ENCODE data around the gene HVCN1. TPM values are rescaled to one million over a fixed set of nuclear protein-coding genes. Genes with fewer than 3 reads are reported as not detected.
"Not testable (repeated sequence)": the region's sequence is repeated elsewhere in the genome, so short reads cannot be mapped to it uniquely, and the experiment has no call there.

The HVCN1 gene
- total and polyA plus RNA-seq, 2 experiments from 2014 or later, result 3.0 to 4.1 TPM

DNA sequence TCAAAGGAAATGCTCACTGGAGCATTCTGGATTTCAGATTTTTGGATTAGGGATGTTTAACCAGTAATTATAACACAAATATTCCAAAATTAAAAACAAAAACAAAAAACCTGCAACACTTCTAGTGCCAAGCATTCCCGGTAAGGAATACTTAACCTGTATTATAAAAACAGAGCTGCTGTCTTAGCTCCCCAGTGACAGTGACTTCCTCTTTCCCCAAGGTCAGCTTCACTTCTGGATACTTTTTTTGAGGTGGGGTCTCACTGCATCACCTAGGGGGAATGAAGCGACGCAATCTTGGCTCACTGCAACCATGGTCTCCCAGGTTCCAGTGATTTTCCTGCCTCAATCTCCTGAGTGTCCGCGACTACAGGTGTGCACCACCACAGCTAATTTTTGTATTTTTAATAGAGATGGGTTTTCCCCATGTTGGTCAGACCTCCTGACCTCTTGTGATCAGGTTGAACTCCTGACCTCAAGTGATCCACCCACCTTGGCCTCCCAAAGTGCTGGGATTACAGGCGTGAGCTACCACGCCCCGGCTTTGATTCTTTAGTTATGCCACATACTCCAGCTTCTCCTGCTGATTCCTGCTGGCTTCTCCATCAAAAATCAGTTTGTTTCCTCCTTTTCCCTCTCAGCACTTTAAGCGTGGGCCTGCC, 37.9 kb upstream of the HVCN1 start:
- H3K4me2 ChIP-seq (ENCODE audit: unreplicated experiment), result no peak overlapping the region
- H3K4me1 ChIP-seq (ENCODE audit: insufficient read depth), result no peaks in the 10 kb centered on the region
- in situ Hi-C loops (cut with MboI), result no loop called here
- no peak overlapping the region for H3K9ac ChIP-seq
- no peaks in the 10 kb centered on the region for H4K20me1 ChIP-seq (ENCODE audit: insufficient read depth)
- H3K9me2 ChIP-seq (ENCODE audit: insufficient read depth), result no peaks in the 10 kb centered on the region
- no peaks in the 10 kb centered on the region for H3K27me3 ChIP-seq (replicated peaks; ENCODE audit: insufficient read depth)
- WGBS, 2 experiments (ENCODE audit: low coverage in 1 of 2, low lambda C conversion rate in 2 of 2, missing lambda C conversion rate in 2 of 2), result 98% methylated on average over 9 of the region's 9 CpGs
- H2AFZ ChIP-seq, result no peak overlapping the region
- no peak overlapping the region for H3K4me3 ChIP-seq
- no peak for DNase-seq
- H3K36me3 ChIP-seq (ENCODE audit: low read depth), result peaks cover 74% of the 10 kb centered on the region
- peaks cover 98% of the 10 kb centered on the region for H3K79me2 ChIP-seq (ENCODE audit: insufficient read depth)
- no peak for TF ChIP-seq EZH2 (IDR thresholded peaks at IDR 0.05; ENCODE audit: insufficient read depth, poor library complexity, severe bottlenecking)
- TF ChIP-seq EZH2phosphoT487 (IDR thresholded peaks at IDR 0.05; ENCODE audit: insufficient read depth, low read depth), result no peak
- H3K27ac ChIP-seq, result no peak overlapping the region
- peaks cover 2% of the 10 kb centered on the region; the same call in 1 of the 2 replicates for H3F3A ChIP-seq (ENCODE audit: insufficient read depth)
- no peaks in the 10 kb centered on the region for H3K9me3 ChIP-seq (ENCODE audit: low read depth)

- no peak overlapping the region for H3K27ac ChIP-seq
- no peaks in the 10 kb centered on the region for H3K27me3 ChIP-seq (replicated peaks; ENCODE audit: insufficient read depth)
- no peak overlapping the region for H3K4me3 ChIP-seq
- H3K9me3 ChIP-seq (ENCODE audit: low read depth), result no peaks in the 10 kb centered on the region
- in situ Hi-C loops (cut with MboI), result no loop called here
- 90 to 91% methylated on average over 4 of the region's 4 CpGs for WGBS, 2 experiments (ENCODE audit: low coverage in 1 of 2, low lambda C conversion rate in 2 of 2, missing lambda C conversion rate in 2 of 2)
- no peaks in the 10 kb centered on the region for H4K20me1 ChIP-seq (ENCODE audit: insufficient read depth)
- peaks cover 90% of the 10 kb centered on the region for H3K79me2 ChIP-seq (ENCODE audit: insufficient read depth)
- peaks cover 10% of the 10 kb centered on the region; the same call in 1 of the 2 replicates for H3F3A ChIP-seq (ENCODE audit: insufficient read depth)
- no peak overlapping the region for H3K4me2 ChIP-seq (ENCODE audit: unreplicated experiment)
- peaks cover 74% of the 10 kb centered on the region for H3K36me3 ChIP-seq (ENCODE audit: low read depth)
- no peak for TF ChIP-seq EZH2phosphoT487 (IDR thresholded peaks at IDR 0.05; ENCODE audit: insufficient read depth, low read depth)
- no peak for TF ChIP-seq EZH2 (IDR thresholded peaks at IDR 0.05; ENCODE audit: insufficient read depth, poor library complexity, severe bottlenecking)
- no peaks in the 10 kb centered on the region for H3K4me1 ChIP-seq (ENCODE audit: insufficient read depth)
- DNase-seq, result no peak
- H3K9me2 ChIP-seq (ENCODE audit: insufficient read depth), result no peaks in the 10 kb centered on the region
- H2AFZ ChIP-seq, result no peak overlapping the region
- H3K9ac ChIP-seq, result no peak overlapping the region
Observed at GRCh38 chr12:110726028-110726427, 37.1 kb upstream of the HVCN1 start.

GRCh38 chr12:110725267-110725666, 36.4 kb upstream of the HVCN1 start:
- WGBS, 2 experiments (ENCODE audit: low coverage in 1 of 2, low lambda C conversion rate in 2 of 2, missing lambda C conversion rate in 2 of 2), result 76 to 78% methylated on average over 4 of the region's 4 CpGs
- no peaks in the 10 kb centered on the region for H3K9me2 ChIP-seq (ENCODE audit: insufficient read depth)
- peaks cover 74% of the 10 kb centered on the region for H3K36me3 ChIP-seq (ENCODE audit: low read depth)
- no peak overlapping the region for H3K4me2 ChIP-seq (ENCODE audit: unreplicated experiment)
- H3K27ac ChIP-seq, result no peak overlapping the region
- in situ Hi-C loops (cut with MboI), result no loop called here
- H3K4me3 ChIP-seq, result no peak overlapping the region
- H3K9ac ChIP-seq, result no peak overlapping the region
- H4K20me1 ChIP-seq (ENCODE audit: insufficient read depth), result no peaks in the 10 kb centered on the region
- H2AFZ ChIP-seq, result no peak overlapping the region
- H3K79me2 ChIP-seq (ENCODE audit: insufficient read depth), result peaks cover 82% of the 10 kb centered on the region
- H3K27me3 ChIP-seq (replicated peaks; ENCODE audit: insufficient read depth), result no peaks in the 10 kb centered on the region
- H3K9me3 ChIP-seq (ENCODE audit: low read depth), result no peaks in the 10 kb centered on the region
- H3F3A ChIP-seq (ENCODE audit: insufficient read depth), result peaks cover 10% of the 10 kb centered on the region; the same call in 1 of the 2 replicates
- TF ChIP-seq EZH2 (IDR thresholded peaks at IDR 0.05; ENCODE audit: insufficient read depth, poor library complexity, severe bottlenecking) (no peak), EZH2phosphoT487 (IDR thresholded peaks at IDR 0.05; ENCODE audit: insufficient read depth, low read depth) (no peak)
- no peaks in the 10 kb centered on the region for H3K4me1 ChIP-seq (ENCODE audit: insufficient read depth)
- no peak for DNase-seq

DNA sequence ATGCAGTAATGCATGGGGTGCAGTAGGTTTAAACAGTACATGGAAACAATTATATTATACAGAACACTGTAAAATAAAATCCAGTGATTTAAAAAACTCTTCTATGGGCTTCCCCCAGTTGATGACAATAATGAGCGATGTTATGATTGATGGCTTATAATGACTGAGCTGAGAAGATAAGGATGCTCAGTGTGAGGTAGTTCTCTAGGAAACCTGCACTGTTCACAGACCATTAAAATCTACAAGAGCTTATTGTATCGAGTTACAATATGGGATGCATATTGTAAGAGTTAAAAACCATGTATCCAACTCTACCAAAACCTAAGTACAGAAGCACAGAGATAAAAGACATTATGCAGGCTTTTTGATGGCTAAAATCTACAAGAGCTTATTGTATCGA, 34.0 kb upstream of the HVCN1 start:
- Histone ChIP-seq H3K79me2 (ENCODE audit: insufficient read depth) (peaks cover 58% of the 10 kb centered on the region), H3K36me3 (ENCODE audit: low read depth) (peaks cover 77% of the 10 kb centered on the region)
- WGBS, 2 experiments (ENCODE audit: low coverage in 1 of 2, low lambda C conversion rate in 2 of 2, missing lambda C conversion rate in 2 of 2), result 68 to 76% methylated on average over 3 of the region's 3 CpGs
- H3K9ac ChIP-seq; H3K27me3 ChIP-seq (replicated peaks; ENCODE audit: insufficient read depth); H3K27ac ChIP-seq; H3K4me3 ChIP-seq; H3K9me3 ChIP-seq (ENCODE audit: low read depth); H4K20me1 ChIP-seq (ENCODE audit: insufficient read depth); H3K9me2 ChIP-seq (ENCODE audit: insufficient read depth); H3K4me2 ChIP-seq (ENCODE audit: unreplicated experiment); H3F3A ChIP-seq (ENCODE audit: insufficient read depth); DNase-seq; in situ Hi-C loops (cut with MboI); H2AFZ ChIP-seq; H3K4me1 ChIP-seq (ENCODE audit: insufficient read depth): not testable (repeated sequence)

GRCh38 chr12:110721570-110721969, 32.7 kb upstream of the HVCN1 start:
- H3K36me3 ChIP-seq (ENCODE audit: low read depth), result peaks cover 76% of the 10 kb centered on the region
- no peak overlapping the region for H3K4me2 ChIP-seq (ENCODE audit: unreplicated experiment)
- in situ Hi-C loops (cut with MboI), result no loop called here
- no peak overlapping the region for H3K27ac ChIP-seq
- H3K9me2 ChIP-seq (ENCODE audit: insufficient read depth), result no peaks in the 10 kb centered on the region
- no peak overlapping the region for H3K4me3 ChIP-seq
- no peaks in the 10 kb centered on the region for H3K27me3 ChIP-seq (replicated peaks; ENCODE audit: insufficient read depth)
- H3K9me3 ChIP-seq (ENCODE audit: low read depth), result no peaks in the 10 kb centered on the region
- H3K79me2 ChIP-seq (ENCODE audit: insufficient read depth), result peaks cover 45% of the 10 kb centered on the region
- H2AFZ ChIP-seq, result no peak overlapping the region
- H3K4me1 ChIP-seq (ENCODE audit: insufficient read depth), result no peaks in the 10 kb centered on the region
- no peak overlapping the region for H3K9ac ChIP-seq
- TF ChIP-seq EZH2phosphoT487 (IDR thresholded peaks at IDR 0.05; ENCODE audit: insufficient read depth, low read depth), result no peak
- no peak for TF ChIP-seq EZH2 (IDR thresholded peaks at IDR 0.05; ENCODE audit: insufficient read depth, poor library complexity, severe bottlenecking)
- H3F3A ChIP-seq (ENCODE audit: insufficient read depth), result peaks cover 10% of the 10 kb centered on the region; the same call in 1 of the 2 replicates
- no peak for DNase-seq
- no peaks in the 10 kb centered on the region for H4K20me1 ChIP-seq (ENCODE audit: insufficient read depth)

Measured in GM23248 (cell line).